SK-N-MC (cell line): ENCODE data around the gene TYROBP.

ENCODE experiments used
- EZH2 ChIP-seq: fragments of 200-600 bp; sonication (generic); IDR thresholded peaks from one replicate; pipeline ENCODE4 v1.6.1; 2017; ENCODE audit warnings: antibody characterized with exemption
- FOXP2 ChIP-seq: optimal IDR thresholded peaks from 2 replicates; pipeline ENCODE3; 2011; ENCODE audit warnings: mild to moderate bottlenecking, moderate library complexity; ENCODE audit not compliant: insufficient read depth; ENCODE audit errors: extremely low read length, control extremely low read depth
- POLR2AphosphoS5 ChIP-seq: IDR thresholded peaks from 2 replicates; pipeline ENCODE4 v1.6.1; 2012; ENCODE audit warnings: mild to moderate bottlenecking, low read depth, low read length, borderline replicate concordance

DNA sequence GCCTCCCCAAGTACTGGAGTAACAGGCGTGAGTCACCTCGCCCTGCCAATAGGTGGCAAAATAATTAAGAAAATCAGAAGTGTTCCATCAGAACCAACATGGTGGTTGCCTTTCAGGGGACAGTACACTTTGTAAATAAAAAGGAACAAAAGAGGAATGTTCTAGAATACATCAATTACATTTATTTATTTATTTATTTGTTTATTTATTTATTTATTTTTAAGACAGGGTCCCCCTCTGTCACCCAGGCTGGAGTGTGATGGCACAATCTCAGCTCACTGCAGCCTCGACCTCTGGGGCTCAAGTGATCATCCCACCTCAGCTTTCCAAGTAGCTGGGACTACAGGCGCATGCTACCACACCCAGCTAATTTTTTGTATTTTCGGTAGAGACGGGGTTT lies 12.9 kb upstream of the TYROBP start:
- TF ChIP-seq EZH2 (no peak), POLR2AphosphoS5 (no peak), FOXP2 (no peak)
